Panc1 (cell line): ENCODE results near the gene BZW1. TPM values are rescaled to one million over a fixed set of nuclear protein-coding genes. Genes with fewer than 3 reads are reported as not detected.

Experiments
- ATAC-seq: fragments of 200-7000 bp; cut with Tn5 transposase; 2 replicates; pipeline ENCODE4 v1.9.1; 2020; ENCODE audit warnings: mild to moderate bottlenecking, moderate library complexity
- BruUV-seq: library from RNA; stranded (reverse); fragments of 400-500 nt; replicated peaks from 2 replicates; lab custom pipeline; 2021; lab: Mats Ljungman, UMichigan
- CTCF ChIA-PET: fragments of 300-600 bp; sonication (Branson Sonifier 250); formaldehyde crosslinking; loops from one replicate; lab custom pipeline; 2022; ENCODE audit warnings: antibody characterized with exemption; lab: Charles Lee
- POLR2A ChIA-PET: fragments of 300-600 bp; sonication (Branson Sonifier 250); formaldehyde crosslinking; loops from one replicate; lab custom pipeline; 2022; ENCODE audit warnings: antibody characterized with exemption; lab: Charles Lee
- DNase-seq: peaks from one replicate; pipeline ENCODE4 v3.0.0-alpha.2; 2010; ENCODE audit warnings: low read depth, low spot score
- H3K27ac ChIP-seq: 2 replicates; pipeline ENCODE4 v1.5.1; 2011; ENCODE audit warnings: mild to moderate bottlenecking, low read length, inconsistent platforms
- H3K27me3 ChIP-seq: fragments of 200-500 bp; sonication (Bioruptor generic); 2 replicates; pipeline ENCODE4 v1.6.0; 2014; ENCODE audit warnings: low read length, inconsistent platforms; ENCODE audit not compliant: control insufficient read depth, insufficient read depth
- H3K36me3 ChIP-seq: fragments of 200-500 bp; sonication (Bioruptor generic); 2 replicates; pipeline ENCODE4 v1.5.1; 2014; ENCODE audit warnings: inconsistent platforms, mild to moderate bottlenecking, low read length, moderate library complexity; ENCODE audit not compliant: control insufficient read depth, insufficient read depth
- H3K4me1 ChIP-seq: 2 replicates; pipeline ENCODE4 v1.5.1; 2011; ENCODE audit warnings: inconsistent platforms, mild to moderate bottlenecking, low read length, moderate library complexity; ENCODE audit not compliant: control insufficient read depth, insufficient read depth
- H3K4me3 ChIP-seq, 2 experiments: 2 replicates each; pipeline ENCODE4 v1.5.1; 2011 to 2012; ENCODE audit warnings: low read depth in 2 of 2, low read length in 2 of 2, mild to moderate bottlenecking in 2 of 2, inconsistent platforms in 1 of 2, moderate library complexity in 1 of 2
- H3K9me3 ChIP-seq: fragments of 200-500 bp; sonication (Bioruptor generic); 2 replicates; pipeline ENCODE4 v1.5.1; 2014; ENCODE audit warnings: low read depth, mild to moderate bottlenecking, inconsistent platforms, low read length, moderate library complexity; ENCODE audit not compliant: control insufficient read depth, insufficient read depth
- CTCF ChIP-seq: fragments of 450-650 bp; IDR thresholded peaks from 2 replicates; pipeline ENCODE4 v1.5.1; 2017; ENCODE audit warnings: mild to moderate bottlenecking
- POLR2AphosphoS5 ChIP-seq: IDR thresholded peaks from 2 replicates; pipeline ENCODE4 v1.6.1; 2012; ENCODE audit warnings: mild to moderate bottlenecking, low read depth, low read length, moderate library complexity
- REST ChIP-seq, 2 experiments: IDR thresholded peaks; 2 replicates each; pipeline ENCODE4 v1.6.1; 2011 to 2012; ENCODE audit warnings: low read depth in 2 of 2, control low read depth in 1 of 2, low read length in 1 of 2, mild to moderate bottlenecking in 1 of 2, moderate library complexity in 1 of 2; ENCODE audit not compliant: insufficient read depth in 1 of 2
- SIN3A ChIP-seq: IDR thresholded peaks from 2 replicates; pipeline ENCODE4 v1.6.1; 2012; ENCODE audit warnings: low read depth, mild to moderate bottlenecking, low read length, moderate library complexity, borderline replicate concordance; ENCODE audit not compliant: insufficient read depth
- TCF7L2 ChIP-seq: IDR thresholded peaks from 2 replicates; pipeline ENCODE4 v1.6.1; 2011; ENCODE audit warnings: mild to moderate bottlenecking, low read depth, low read length, inconsistent platforms
- in situ Hi-C: cut with HindIII; loops from 2 replicates; pipeline ENCODE4 v1.10.0; 2016; ENCODE audit warnings: low sequenced_read_pairs, low pct_unique_long_range_greater_than_20kb
- intact Hi-C: fragments of 100-400 bp; cut with micrococcal nuclease; formaldehyde crosslinking; loops from one replicate; pipeline ENCODE4 v1.10.0; 2022; ENCODE audit not compliant: unreplicated experiment
- total RNA-seq: library from RNA; stranded (reverse); gene quantifications from one replicate; pipeline ENCODE4 v1.2.1, GENCODE V29; 2021; ENCODE audit not compliant: unreplicated experiment

The BZW1 gene
- total RNA-seq, 1 experiment from 2014 or later = 247 TPM

GRCh38 chr2:200786423-200786822 is 25.3 kb upstream of the BZW1 start:
- CTCF ChIA-PET = no interaction called here
- peak overlapping the region; percentile 48 for H3K27ac ChIP-seq
- H3K4me1 ChIP-seq = peaks cover 10% of the 10 kb centered on the region; the same call in 1 of the 2 replicates
- no peak overlapping the region for H3K4me3 ChIP-seq
- peak; percentile 59 for ATAC-seq
- H3K9me3 ChIP-seq = no peaks in the 10 kb centered on the region
- POLR2A ChIA-PET = interaction anchor here (0.7 kb wide), 1 partner anchor 477 kb away, joined by 5 read pairs; no protein-coding TSS in a partner anchor
- H3K36me3 ChIP-seq = no peaks in the 10 kb centered on the region
- intact Hi-C loops = no loop called here
- no peak for TF ChIP-seq REST (IDR thresholded peaks at IDR 0.05; ENCODE audit: insufficient read depth in 1 of 2, low read depth in 2 of 2, low read length in 1 of 2)
- in situ Hi-C loops = no loop called here
- BruUV-seq = no TSS peak
- no peaks in the 10 kb centered on the region for H3K27me3 ChIP-seq
- DNase-seq = no peak

GRCh38 chr2:200786826-200787225 is 24.9 kb upstream of the BZW1 start:
- Histone ChIP-seq H3K9me3 (no peaks in the 10 kb centered on the region), H3K27ac (peak overlapping the region; percentile 48), H3K4me1 (peaks cover 10% of the 10 kb centered on the region; the same call in 1 of the 2 replicates), H3K36me3 (no peaks in the 10 kb centered on the region), H3K27me3 (no peaks in the 10 kb centered on the region), H3K4me3 (no peak overlapping the region)
- in situ Hi-C loops (no loop called here), intact Hi-C loops (no loop called here)
- ChIA-PET CTCF (no interaction called here), POLR2A (interaction anchor here (0.7 kb wide), 1 partner anchor 478 kb away, joined by 5 read pairs; no protein-coding TSS in a partner anchor)
- no TSS peak for BruUV-seq
- no peak for TF ChIP-seq REST (IDR thresholded peaks at IDR 0.05; ENCODE audit: insufficient read depth in 1 of 2, low read depth in 2 of 2, low read length in 1 of 2)
- no peak for TF ChIP-seq TCF7L2
- no peak for TF ChIP-seq CTCF
- TF ChIP-seq POLR2AphosphoS5 = no peak
- TF ChIP-seq SIN3A = no peak
- peak; percentile 67 for ATAC-seq
- DNase-seq = peak; percentile 83
